ENCODE data around the gene TMBIM1. TPM values are rescaled to one million over a fixed set of nuclear protein-coding genes. Genes with fewer than 3 reads are reported as not detected.

TMBIM1 gene
- total and polyA plus RNA-seq, 9 donors: 80.6 to 259 (median 114) TPM

DNA sequence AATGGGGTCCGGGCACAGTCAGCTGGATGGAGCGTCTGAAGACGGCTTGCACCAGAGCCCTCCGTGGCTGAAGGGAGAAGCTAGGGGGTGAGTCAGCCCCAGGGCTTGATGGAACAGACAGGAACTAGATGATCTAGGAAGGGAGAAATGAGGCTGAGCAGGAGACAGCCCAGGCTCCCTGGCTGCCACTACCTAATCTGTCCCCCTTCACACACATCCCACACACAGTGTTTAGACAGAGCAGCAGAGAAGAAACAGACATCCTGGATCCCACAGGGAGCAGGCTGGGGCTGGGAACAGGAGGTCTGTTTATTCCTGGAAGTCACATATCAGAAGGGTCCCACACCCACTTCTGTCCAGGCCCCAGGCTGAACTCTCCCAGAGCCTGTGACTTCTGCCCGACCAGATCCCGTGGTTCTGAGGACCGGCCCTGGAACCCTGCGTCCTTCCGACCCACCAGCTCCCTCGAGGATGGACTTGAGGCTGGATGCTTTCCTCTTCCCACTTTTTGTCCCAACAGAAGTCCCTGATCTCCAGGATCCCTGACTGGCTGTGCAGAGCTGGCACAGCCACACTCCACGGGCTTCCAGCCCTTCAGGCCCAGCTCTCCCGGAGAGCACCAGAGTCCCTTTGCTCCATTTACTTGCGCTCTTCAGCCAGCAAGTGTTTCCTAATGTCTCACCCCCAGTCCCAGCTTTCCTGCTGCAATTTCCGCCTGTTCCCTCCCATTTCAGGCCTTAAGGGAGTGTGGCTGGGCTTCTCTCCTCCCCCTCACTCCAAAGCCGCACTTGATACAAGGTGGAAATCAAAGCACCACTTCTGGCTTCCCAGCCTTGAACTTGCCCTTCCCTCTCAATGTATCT lies 33.0 kb downstream of the TMBIM1 start:
- no peak overlapping the region for H3K4me3 ChIP-seq
- TF ChIP-seq POLR2A (IDR thresholded peaks at IDR 0.05) (peak; percentile 3), EP300 (IDR thresholded peaks at IDR 0.05) (peak; percentile 51)
- TF ChIP-seq, protein P1, sequence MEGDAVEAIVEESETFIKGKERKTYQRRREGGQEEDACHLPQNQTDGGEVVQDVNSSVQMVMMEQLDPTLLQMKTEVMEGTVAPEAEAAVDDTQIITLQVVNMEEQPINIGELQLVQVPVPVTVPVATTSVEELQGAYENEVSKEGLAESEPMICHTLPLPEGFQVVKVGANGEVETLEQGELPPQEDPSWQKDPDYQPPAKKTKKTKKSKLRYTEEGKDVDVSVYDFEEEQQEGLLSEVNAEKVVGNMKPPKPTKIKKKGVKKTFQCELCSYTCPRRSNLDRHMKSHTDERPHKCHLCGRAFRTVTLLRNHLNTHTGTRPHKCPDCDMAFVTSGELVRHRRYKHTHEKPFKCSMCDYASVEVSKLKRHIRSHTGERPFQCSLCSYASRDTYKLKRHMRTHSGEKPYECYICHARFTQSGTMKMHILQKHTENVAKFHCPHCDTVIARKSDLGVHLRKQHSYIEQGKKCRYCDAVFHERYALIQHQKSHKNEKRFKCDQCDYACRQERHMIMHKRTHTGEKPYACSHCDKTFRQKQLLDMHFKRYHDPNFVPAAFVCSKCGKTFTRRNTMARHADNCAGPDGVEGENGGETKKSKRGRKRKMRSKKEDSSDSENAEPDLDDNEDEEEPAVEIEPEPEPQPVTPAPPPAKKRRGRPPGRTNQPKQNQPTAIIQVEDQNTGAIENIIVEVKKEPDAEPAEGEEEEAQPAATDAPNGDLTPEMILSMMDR (IDR thresholded peaks at IDR 0.05): peak in 1 of 3 donors; percentile 6
- H3K27me3 ChIP-seq: no peaks in the 10 kb centered on the region
- peak overlapping the region; percentile 71 to 80 for H3K27ac ChIP-seq
- no peaks in the 10 kb centered on the region for H3K36me3 ChIP-seq
- WGBS, 3 donors: 3 to 8% (median 5%) methylated on average over 15 of the region's 15 CpGs
- peaks cover 22% of the 10 kb centered on the region for H3K4me1 ChIP-seq (ENCODE audit: insufficient read depth)
- no peaks in the 10 kb centered on the region for H3K9me3 ChIP-seq
- peak in 4 of 5 donors; percentile 57 to 79 (median 74) for DNase-seq
- intact Hi-C loops (cut with DNase I): no loop called here

DNA sequence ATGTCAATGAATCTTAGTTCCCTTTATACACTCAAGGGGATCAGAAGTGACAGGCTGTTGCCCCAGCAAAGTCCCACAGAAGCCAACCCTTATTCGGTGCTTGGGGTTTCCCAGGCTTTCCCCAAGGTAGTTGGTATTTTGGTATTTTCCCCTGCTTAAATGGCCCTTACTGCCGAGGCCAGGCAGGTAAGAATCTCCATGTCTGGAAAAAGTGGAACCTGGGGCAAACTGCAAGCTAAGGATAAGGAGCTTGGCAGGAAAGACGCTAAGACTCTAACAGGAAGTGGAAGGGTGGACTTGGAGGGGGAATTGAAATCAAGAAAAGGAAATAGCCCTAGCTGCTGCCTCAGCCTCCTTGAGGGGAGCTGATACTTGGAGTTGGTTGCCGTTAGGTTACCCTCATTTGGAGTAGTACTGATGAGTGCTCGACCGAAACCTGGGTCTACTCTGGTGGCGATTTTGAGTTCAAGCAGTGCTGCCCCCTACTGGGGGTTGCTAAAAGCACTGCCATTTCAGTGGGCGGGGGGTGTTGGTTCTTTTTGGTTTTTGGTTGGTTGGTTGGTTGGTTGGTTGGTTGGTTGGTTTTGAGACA lies 34.8 kb downstream of the TMBIM1 start:
- intact Hi-C loops (cut with DNase I): no loop called here

DNA sequence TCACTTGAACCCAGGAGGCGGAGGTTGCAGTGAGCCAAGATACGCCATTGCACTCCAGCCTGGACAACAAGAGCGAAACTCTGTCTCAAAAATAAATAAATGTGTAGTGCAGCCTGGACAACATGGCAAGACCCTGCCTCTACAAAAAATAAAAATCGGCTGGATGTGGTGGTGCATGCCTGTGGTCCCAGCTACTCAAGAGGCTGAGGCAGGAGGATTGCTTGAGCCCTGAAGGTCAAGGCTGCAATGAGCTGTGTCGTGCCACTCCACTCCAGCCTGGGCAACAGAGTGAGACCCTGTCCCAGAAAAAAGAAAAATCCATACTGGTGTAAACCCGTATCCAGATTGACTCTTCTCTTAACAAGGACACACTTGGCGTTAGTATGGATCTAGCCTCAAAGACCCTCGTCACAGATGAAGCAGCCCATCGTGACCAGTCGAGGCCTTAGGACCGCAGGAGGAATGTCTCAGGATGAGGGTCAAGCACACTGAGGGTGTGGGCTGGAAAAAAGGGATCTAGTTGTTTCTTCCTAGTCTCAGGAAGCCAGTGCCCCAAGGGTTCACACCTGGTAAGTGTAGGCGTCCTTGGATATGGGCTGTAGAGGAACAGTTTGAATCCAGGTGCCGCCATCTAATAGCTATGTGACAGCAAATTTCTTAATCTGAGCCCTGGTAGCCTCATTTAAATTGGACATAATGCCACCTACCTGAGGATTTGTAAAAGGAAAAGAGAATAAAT lies 35.5 kb downstream of the TMBIM1 start:
- Histone ChIP-seq H3K27me3 (no peaks in the 10 kb centered on the region), H3K36me3 (no peaks in the 10 kb centered on the region), H3K9me3 (no peaks in the 10 kb centered on the region), H3K27ac (no peak overlapping the region), H3K4me1 (ENCODE audit: insufficient read depth) (peaks cover 17% of the 10 kb centered on the region), H3K4me3 (no peak overlapping the region)
- whole genome bisulfite sequencing, 3 donors: 90 to 91% (median 90%) methylated on average over 13 of the region's 13 CpGs
- TF ChIP-seq EP300 (IDR thresholded peaks at IDR 0.05): no peak
- intact Hi-C loops (cut with DNase I): no loop called here
- no peak for DNase-seq

More for the DNA sequence above, 34.8 kb downstream of the TMBIM1 start:
- Histone ChIP-seq H3K36me3 (no peaks in the 10 kb centered on the region), H3K27ac (peak overlapping the region in 1 of 2 donors; percentile 6), H3K4me3 (no peak overlapping the region), H3K27me3 (no peaks in the 10 kb centered on the region), H3K4me1 (ENCODE audit: insufficient read depth) (peaks cover 20% of the 10 kb centered on the region), H3K9me3 (no peaks in the 10 kb centered on the region)
- TF ChIP-seq, protein P1 (IDR thresholded peaks at IDR 0.05): peak in 1 of 3 donors; percentile 8
- no peak for TF ChIP-seq EP300 (IDR thresholded peaks at IDR 0.05)
- TF ChIP-seq POLR2A (IDR thresholded peaks at IDR 0.05): no peak
- peak in 1 of 5 donors; percentile 37 for DNase-seq
- WGBS, 3 donors: 75 to 79% (median 75%) methylated on average over 8 of the region's 8 CpGs

DNA sequence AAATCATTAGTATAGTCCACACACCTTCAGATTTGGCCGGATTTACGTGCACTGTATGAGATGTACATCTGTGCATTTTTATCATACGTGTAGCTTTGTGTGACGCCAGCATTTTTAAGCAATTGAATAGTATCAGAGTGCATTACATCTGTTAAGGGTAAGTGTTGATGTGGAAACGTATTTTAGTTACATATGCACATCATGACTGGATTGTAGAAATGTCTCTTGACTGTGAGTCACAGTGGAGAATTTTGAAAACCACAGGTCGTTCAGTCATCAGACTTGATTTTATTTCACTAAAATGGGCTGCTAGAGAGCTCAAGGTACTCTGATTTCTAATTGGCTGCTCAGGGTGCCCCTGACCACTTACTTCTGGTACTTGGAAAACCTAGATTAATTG lies 36.9 kb downstream of the TMBIM1 start:
- no peak overlapping the region for H3K27ac ChIP-seq
- H3K4me1 ChIP-seq (ENCODE audit: insufficient read depth): peaks cover 15% of the 10 kb centered on the region
- no peak overlapping the region for H3K4me3 ChIP-seq
- H3K27me3 ChIP-seq: no peaks in the 10 kb centered on the region
- no peaks in the 10 kb centered on the region for H3K9me3 ChIP-seq
- H3K36me3 ChIP-seq: no peaks in the 10 kb centered on the region
- WGBS, 3 donors: 68 to 87% (median 72%) methylated on average over 6 of the region's 6 CpGs
- DNase-seq: no peak
- intact Hi-C loops (cut with DNase I): no loop called here
- TF ChIP-seq POLR2A (IDR thresholded peaks at IDR 0.05) (no peak), EP300 (IDR thresholded peaks at IDR 0.05) (no peak)
- TF ChIP-seq, protein P1 (IDR thresholded peaks at IDR 0.05): no peak
